ENCODE results near the gene CAMKMT. TPM values are rescaled to one million over a fixed set of nuclear protein-coding genes. Genes with fewer than 3 reads are reported as not detected.

CAMKMT gene
- total RNA-seq, 1 experiment from 2014 or later: 12.5 TPM

- intact Hi-C loops (cut with micrococcal nuclease; ENCODE audit: unreplicated experiment): no loop called here
- ChIA-PET POLR2A (ENCODE audit: low non-redundant PET) (no interaction called here), CTCF (no interaction called here)
- TF ChIP-seq EZH2 (IDR thresholded peaks at IDR 0.05; ENCODE audit: borderline replicate concordance, low read depth, low read length, poor library complexity, severe bottlenecking): no peak
- TF ChIP-seq, protein P1, sequence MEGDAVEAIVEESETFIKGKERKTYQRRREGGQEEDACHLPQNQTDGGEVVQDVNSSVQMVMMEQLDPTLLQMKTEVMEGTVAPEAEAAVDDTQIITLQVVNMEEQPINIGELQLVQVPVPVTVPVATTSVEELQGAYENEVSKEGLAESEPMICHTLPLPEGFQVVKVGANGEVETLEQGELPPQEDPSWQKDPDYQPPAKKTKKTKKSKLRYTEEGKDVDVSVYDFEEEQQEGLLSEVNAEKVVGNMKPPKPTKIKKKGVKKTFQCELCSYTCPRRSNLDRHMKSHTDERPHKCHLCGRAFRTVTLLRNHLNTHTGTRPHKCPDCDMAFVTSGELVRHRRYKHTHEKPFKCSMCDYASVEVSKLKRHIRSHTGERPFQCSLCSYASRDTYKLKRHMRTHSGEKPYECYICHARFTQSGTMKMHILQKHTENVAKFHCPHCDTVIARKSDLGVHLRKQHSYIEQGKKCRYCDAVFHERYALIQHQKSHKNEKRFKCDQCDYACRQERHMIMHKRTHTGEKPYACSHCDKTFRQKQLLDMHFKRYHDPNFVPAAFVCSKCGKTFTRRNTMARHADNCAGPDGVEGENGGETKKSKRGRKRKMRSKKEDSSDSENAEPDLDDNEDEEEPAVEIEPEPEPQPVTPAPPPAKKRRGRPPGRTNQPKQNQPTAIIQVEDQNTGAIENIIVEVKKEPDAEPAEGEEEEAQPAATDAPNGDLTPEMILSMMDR (conservative IDR thresholded peaks at IDR 0.05; ENCODE audit: low read depth, low read length): no peak
- H3K4me1 ChIP-seq (ENCODE audit: insufficient read depth, low read length, poor library complexity, severe bottlenecking): no peaks in the 10 kb centered on the region
- H3K36me3 ChIP-seq (ENCODE audit: insufficient read depth, low read length, poor library complexity, severe bottlenecking): no peaks in the 10 kb centered on the region
- H3K4me3 ChIP-seq (ENCODE audit: low read depth, low read length, poor library complexity, severe bottlenecking): no peak overlapping the region
- DNase-seq (ENCODE audit: low spot score): no peak
- H3K27ac ChIP-seq (ENCODE audit: low read depth, low read length, poor library complexity, severe bottlenecking): no peak overlapping the region
- BruUV-seq (replicated peaks): no TSS peak
- H3K27me3 ChIP-seq (replicated peaks; ENCODE audit: insufficient read depth, low read depth, low read length, poor library complexity): no peaks in the 10 kb centered on the region
- H3K9me3 ChIP-seq (ENCODE audit: low read depth, low read length, poor library complexity, severe bottlenecking): no peaks in the 10 kb centered on the region
Measured at GRCh38 chr2:44616667-44617155, 255.0 kb downstream of the CAMKMT start.

GRCh38 chr2:44618251-44619023, 256.7 kb downstream of the CAMKMT start:
- Histone ChIP-seq H3K4me1 (ENCODE audit: insufficient read depth, low read length, poor library complexity, severe bottlenecking) (no peaks in the 10 kb centered on the region), H3K27ac (ENCODE audit: low read depth, low read length, poor library complexity, severe bottlenecking) (no peak overlapping the region), H3K27me3 (replicated peaks; ENCODE audit: insufficient read depth, low read depth, low read length, poor library complexity) (no peaks in the 10 kb centered on the region), H3K36me3 (ENCODE audit: insufficient read depth, low read length, poor library complexity, severe bottlenecking) (no peaks in the 10 kb centered on the region), H3K9me3 (ENCODE audit: low read depth, low read length, poor library complexity, severe bottlenecking) (no peaks in the 10 kb centered on the region), H3K4me3 (ENCODE audit: low read depth, low read length, poor library complexity, severe bottlenecking) (no peak overlapping the region)
- TF ChIP-seq, protein P1 (conservative IDR thresholded peaks at IDR 0.05; ENCODE audit: low read depth, low read length): no peak
- no peak for TF ChIP-seq EZH2 (IDR thresholded peaks at IDR 0.05; ENCODE audit: borderline replicate concordance, low read depth, low read length, poor library complexity, severe bottlenecking)
- ChIA-PET CTCF (no interaction called here), POLR2A (ENCODE audit: low non-redundant PET) (no interaction called here)
- no peak for DNase-seq (ENCODE audit: low spot score)
- intact Hi-C loops (cut with micrococcal nuclease; ENCODE audit: unreplicated experiment): no loop called here
- BruUV-seq (replicated peaks): no TSS peak

GRCh38 chr2:44620189-44620990, 258.6 kb downstream of the CAMKMT start:
- no TSS peak for BruUV-seq (replicated peaks)
- Histone ChIP-seq H3K9me3 (ENCODE audit: low read depth, low read length, poor library complexity, severe bottlenecking) (no peaks in the 10 kb centered on the region), H3K36me3 (ENCODE audit: insufficient read depth, low read length, poor library complexity, severe bottlenecking) (no peaks in the 10 kb centered on the region), H3K4me3 (ENCODE audit: low read depth, low read length, poor library complexity, severe bottlenecking) (no peak overlapping the region), H3K27me3 (replicated peaks; ENCODE audit: insufficient read depth, low read depth, low read length, poor library complexity) (no peaks in the 10 kb centered on the region), H3K4me1 (ENCODE audit: insufficient read depth, low read length, poor library complexity, severe bottlenecking) (no peaks in the 10 kb centered on the region), H3K27ac (ENCODE audit: low read depth, low read length, poor library complexity, severe bottlenecking) (no peak overlapping the region)
- intact Hi-C loops (cut with micrococcal nuclease; ENCODE audit: unreplicated experiment): no loop called here
- TF ChIP-seq, protein P1 (conservative IDR thresholded peaks at IDR 0.05; ENCODE audit: low read depth, low read length): no peak
- no peak for TF ChIP-seq EZH2 (IDR thresholded peaks at IDR 0.05; ENCODE audit: borderline replicate concordance, low read depth, low read length, poor library complexity, severe bottlenecking)
- DNase-seq (ENCODE audit: low spot score): no peak
- ChIA-PET POLR2A (ENCODE audit: low non-redundant PET) (no interaction called here), CTCF (no interaction called here)
